Lung microvascular endothelial cell (primary cell): ENCODE data around the gene PBXIP1. TPM values are rescaled to one million over a fixed set of nuclear protein-coding genes. Genes with fewer than 3 reads are reported as not detected.

Source experiments
- DNase-seq, 2 donors: peaks; one replicate each; pipeline versions ENCODE4 v3.0.0 to v3.0.0-alpha.2; 2010; ENCODE audit warnings: low read depth in 2 of 2
- total RNA-seq: library from RNA; depleted of rRNA; stranded (reverse); fragments of >200 nt; gene quantifications from 2 replicates; pipeline ENCODE4 v1.2.1, GENCODE V29; 2014

The PBXIP1 gene
- total RNA-seq, 1 donor from 2014 or later, result 83.9 TPM

DNA sequence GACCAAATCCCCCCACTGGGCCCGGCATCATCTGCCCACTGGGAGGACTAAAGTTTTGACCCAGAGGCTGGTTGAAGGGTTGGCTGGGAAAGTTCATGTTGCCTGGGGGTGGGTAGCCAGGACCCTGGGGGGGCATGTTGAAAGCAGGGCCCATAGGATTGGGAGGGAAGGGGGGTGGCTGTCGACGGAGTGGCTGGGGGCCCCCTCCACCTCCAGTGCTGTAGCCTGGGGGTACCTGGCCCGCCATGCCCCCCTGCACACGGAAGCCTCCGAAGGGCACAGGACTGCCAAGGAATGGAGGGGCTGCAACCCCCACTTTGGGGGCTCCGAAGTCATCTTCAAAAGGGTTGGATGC lies 3.5 kb upstream of the PBXIP1 start:
- no peak for DNase-seq

DNA sequence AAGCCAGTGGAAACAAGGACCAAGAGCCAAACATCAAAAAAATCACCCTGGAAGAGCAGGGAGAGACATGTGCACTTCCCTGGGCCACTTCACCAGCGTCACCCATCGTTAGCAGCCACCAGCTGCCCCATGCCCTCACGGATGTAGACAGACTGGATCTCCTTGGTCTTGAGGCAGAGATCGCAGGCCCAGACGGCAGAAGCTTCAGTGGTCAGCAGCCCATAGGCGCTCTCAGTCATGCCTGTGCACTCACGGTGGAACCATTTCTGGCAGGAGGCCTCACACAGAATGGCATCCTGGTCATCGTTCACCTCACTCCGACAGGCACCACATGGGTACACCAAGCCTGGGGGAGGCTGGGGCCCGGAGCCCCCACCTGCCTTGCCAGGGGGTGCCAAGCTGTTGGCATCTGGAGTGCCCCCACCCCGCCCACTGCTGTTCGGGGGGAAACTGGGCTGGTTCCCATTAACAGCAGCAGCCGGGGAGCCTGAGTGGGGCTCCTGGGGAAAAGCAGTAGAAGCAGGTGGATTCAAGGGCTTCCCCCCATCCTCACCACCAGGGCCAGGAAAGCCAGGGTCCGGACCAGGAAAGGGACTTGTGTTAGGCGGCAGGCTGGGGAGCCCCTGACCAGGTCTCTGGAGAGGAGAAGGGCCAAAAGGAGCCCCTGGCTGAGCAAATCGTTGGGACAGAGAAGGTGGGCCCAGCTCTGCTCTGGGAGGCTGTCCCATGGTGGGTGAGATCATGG lies 3.0 kb upstream of the PBXIP1 start:
- DNase-seq, result no peak

DNA sequence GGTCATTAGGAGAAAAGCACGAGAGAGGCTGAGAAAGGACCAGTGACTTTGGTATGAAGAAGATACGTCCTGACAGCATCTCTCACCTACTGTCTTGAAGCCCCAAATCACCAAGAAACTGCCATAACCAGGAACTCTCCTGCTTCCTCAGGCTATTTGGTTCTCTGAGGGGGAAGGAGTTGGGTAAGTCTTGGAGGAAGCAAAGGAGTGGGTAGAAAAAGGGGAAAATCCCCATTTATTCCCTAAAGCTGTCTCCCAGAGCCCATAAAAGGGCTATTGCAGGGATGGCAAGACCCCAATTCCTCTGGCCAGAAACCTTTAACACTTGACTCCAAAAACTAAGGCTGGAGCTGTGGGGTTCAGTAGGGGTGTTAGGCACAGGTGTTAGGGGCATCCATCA lies 2.1 kb upstream of the PBXIP1 start:
- DNase-seq, result no peak

DNA sequence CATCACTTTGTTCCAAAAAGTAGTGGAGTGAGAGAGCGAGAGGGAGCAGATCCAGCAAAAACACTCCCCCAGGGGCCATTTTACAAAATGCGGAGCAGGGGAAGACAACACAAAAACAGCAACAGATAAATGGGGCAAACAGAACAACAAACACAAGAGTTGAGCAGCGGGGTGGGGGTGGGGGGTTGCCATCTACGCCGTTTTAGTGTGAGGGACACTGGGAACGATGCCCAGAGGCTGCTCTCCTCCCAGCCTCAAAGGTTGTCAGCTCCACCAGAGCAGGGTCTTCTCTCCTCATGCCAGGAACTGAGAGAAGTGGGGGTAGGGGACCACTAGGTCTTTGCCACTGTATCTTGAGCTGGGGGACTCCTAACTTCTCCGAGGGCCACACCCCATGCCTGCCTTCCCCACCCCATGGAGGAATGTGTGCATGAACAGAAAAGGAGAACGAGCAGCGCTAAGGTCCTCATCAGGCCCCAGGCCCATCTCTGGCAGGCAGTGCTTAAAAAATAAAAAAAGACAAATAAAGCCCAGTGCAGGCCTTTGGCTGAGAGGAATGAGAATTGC lies 1.3 kb upstream of the PBXIP1 start:
- no peak for DNase-seq

DNA sequence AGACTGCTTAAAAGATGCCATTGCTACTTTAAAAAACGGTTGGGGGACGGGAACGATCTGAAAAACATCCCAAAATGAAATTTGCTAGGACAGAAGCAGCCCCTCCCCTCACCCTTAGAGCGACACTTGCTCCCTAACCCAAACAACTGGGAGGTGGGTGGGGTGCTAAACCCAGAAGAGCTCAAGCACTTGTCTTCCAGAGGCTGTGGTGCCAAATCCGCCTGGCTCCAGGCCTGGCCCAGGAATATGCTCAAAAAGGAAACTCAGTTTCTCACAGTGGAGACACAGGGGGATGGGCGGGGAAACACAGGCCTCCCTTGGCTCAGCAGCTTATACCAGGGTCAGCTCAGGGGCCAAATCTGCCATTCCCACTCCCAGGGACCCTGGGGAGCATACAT lies 644 bp upstream of the PBXIP1 start:
- DNase-seq, result peak; percentile 14 to 16

DNA sequence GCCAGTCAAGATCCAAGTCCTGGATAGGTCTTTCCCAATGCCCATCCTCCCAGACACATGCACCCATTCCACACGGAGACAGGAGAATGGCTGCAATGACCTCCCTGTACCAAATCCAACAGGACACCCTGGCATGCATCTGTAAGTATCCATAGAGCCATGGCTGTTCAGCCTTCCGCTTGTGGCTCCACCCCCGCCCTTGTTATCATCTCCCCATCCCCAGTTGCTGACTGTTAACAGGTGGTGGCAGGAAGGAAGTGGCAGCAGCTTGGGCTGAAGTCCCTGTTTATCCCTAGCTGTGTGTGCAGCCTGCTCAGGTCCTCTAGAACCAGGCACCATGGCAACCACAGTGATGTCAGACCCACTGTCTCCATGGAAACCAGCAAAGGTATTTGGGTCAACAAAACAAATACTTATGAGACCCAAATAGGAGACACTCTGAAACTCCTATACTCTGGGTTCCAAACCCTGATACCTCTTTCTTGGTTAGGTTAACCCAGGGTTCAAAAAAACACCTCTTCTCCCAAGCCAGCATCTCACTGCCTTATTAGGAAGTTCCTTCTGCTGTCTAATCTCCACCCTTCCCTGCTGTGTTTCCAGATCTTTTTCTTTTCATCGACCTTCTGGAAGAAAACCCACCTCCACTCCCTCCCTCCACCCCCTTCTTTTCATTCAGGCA lies 721 bp downstream of the PBXIP1 start:
- DNase-seq, result peak; percentile 92 to 93

DNA sequence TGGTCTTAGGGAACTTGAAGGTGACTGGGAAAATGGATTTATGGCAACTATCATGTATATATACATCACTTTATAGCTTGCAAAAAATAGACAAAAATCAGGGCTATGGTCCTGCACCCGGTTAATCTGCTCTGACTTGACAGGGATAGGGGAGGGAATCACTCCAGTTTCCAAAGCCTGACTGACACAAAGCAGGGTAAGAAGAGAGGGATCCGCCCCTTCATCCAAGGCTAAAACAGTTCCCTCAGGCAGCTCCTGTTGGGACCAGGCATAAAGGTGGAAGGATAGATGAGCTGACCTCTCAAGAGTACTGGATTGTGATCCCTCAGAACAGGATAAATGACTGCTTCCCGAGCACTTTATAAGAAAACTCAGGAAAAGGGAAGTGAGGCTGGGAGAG lies 1.4 kb downstream of the PBXIP1 start:
- DNase-seq, result no peak

DNA sequence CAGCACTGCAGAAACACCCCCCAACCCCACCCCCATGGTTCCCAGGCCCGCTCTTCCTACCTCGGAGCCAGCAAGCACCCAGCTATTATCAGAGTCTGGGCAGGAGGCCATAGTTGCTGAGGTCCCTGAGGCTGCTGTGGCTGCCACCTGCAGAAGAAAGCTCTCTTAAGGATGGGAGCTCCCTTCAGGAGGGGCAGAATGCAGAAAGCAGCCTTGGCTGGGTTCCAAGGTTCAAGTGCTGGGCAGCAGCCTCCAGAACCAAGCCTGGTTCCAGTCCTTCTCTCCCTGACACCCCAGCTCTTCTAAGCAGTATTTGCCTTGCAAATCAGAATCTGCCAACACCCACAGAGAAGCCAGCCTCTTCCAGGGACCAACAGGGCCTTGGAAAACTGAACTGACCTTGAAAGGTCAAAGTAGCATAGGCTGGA lies 2.3 kb downstream of the PBXIP1 start:
- no peak for DNase-seq

DNA sequence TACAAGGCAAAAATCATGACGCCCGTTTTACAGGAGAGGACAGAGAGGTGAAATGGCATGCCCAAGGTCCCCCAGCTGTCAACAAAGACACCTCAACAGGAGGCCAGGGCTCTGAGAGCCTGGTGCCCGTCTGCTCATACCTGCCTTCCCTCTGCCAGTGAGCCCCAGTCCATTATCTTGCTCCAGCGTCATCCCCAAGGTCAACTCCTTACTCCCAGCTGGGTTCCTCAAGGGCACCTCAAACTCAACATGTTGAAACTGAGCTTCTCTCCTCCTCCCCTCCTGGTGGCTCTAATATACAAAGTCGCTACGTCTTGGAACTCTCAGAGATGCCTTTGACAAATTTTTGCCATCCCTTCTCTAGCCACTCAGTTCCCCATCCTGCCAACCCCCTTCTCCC lies 3.2 kb downstream of the PBXIP1 start:
- DNase-seq, result no peak

DNA sequence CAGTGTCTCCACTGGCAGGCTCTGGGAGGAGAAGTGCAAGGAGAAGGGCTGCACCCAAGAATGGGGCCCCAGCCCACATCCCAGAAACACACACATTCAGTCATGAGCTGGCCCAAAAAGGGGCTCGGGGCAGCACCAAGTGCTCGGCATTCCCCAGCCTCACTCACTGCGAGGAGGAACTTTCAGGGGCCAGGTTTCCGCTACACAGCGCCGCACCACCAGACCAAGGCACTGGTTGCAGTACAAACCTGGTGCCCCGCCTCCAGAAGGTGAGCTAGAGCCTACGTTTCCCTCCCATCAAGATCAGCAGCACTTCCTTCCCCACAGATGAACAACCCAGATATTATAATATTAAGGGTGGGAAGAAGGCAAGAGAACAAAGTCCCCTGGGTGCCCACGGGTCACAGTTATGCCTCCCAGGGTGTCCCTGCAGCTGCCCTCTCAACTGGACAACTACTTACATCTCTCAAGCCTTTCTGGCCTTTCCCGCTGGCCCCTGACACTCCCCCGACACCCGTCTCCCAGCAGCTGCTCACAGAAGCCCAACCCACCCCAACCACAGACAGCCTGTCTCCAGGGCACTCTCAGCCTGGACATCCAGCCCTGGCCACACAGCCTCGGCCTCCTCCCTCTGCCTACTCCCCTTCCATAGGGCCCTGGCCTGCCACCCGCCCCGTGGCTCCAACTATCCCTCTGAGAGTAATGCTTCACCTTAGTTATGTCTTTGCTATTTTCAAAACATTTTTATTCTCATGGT lies 3.8 kb downstream of the PBXIP1 start:
- no peak for DNase-seq

DNA sequence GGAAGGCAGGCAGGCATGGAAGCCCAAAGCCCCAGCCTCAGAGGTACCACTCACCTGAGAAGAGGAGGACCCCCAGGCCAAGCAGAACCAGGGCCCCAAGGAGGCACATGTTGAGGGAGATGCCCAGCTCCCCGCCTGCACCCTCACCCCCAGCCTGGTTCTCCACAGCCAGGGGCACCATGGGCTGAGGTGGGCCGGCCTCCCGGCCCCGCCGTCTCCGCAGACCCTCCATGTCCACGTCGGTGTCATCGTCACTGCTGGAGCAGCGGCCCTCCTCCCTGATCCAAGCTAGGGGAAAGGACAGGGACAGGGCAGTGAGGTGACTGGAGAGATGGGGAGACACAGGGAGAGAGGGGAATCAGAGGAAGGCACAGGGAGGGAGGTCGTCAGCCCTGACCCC lies 7.8 kb downstream of the PBXIP1 start:
- DNase-seq, result no peak

DNA sequence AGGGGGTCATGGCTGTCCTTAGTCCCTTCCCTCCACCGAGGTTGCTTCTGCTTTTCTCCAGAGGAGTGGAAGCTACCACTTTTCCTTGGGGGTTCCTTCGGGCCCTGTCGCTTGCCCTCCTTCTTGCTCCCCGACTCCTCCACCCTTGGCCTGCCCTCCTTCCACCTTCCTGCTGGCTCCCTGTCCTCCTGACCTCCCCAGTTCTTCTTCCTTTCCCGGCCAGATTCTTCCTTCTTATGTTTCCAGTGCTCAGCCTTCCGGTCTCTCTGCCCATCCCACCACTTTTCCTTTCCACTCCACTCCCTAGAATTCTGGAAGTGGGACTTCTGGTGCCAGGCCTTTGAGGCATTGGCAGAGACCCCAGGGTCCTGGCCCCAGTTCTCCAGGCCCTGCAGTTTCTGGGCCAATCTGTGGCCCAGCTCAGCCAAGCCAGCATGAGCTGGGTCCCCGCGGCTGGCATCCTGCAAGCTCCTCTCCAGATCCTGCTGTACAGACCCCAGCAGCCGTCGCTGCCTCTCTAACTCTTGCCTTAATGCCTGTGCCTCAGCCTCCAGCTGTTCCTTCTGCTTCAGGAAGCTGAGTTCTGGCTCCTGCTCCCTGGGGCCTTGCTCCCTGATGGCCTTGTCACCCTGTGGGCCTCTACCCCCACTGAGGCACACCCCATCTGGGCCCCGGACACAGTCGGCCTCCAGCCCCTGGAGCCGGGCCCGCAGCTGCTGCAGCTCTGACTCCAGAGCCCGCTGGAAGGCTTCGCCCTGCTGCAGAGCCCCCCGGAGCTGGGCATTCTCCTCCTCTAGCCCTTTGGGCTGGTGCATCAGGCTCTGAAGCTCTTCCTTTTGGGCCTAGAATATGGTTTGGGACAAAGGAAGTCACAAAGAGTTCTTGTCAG lies 9.7 kb downstream of the PBXIP1 start:
- no peak for DNase-seq

DNA sequence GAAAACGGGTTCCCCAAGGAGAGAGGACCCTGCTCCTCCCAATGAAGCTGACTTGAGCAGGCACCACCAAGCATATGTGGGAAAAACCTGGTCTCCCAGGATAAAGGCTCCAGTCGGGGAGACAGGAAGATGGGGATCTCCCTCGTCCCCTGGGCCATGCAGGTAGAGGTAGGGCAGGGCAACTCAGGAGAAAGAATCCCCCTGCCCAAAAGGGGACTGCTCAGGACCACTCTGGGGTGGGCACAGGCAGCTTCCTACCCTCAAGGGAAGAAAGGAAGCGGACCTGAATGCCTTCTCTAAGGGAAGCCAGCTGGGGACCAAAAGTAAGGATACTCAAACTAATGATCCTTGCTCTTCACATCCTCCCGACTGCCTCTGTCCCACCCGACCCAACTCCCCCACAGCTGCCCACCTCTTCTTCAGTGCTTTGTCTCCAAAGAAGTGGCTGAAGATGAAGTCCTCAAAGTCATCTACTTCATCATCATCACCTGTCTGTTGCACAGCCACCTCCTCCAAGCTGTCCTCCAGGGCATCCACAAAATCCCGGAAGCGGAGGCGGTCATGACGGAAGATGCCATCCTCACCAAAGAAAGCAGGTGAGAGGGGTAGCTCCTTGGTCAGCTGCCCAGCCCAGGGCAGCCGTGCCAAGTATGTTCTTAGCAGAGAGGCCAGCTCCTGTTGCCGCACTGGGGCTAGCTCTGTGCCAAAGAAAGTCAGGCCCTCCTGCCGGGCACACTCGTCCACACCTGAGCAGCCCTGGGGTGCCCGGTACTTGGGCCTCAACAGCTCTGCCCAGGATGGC lies 10.5 kb downstream of the PBXIP1 start:
- no peak for DNase-seq

DNA sequence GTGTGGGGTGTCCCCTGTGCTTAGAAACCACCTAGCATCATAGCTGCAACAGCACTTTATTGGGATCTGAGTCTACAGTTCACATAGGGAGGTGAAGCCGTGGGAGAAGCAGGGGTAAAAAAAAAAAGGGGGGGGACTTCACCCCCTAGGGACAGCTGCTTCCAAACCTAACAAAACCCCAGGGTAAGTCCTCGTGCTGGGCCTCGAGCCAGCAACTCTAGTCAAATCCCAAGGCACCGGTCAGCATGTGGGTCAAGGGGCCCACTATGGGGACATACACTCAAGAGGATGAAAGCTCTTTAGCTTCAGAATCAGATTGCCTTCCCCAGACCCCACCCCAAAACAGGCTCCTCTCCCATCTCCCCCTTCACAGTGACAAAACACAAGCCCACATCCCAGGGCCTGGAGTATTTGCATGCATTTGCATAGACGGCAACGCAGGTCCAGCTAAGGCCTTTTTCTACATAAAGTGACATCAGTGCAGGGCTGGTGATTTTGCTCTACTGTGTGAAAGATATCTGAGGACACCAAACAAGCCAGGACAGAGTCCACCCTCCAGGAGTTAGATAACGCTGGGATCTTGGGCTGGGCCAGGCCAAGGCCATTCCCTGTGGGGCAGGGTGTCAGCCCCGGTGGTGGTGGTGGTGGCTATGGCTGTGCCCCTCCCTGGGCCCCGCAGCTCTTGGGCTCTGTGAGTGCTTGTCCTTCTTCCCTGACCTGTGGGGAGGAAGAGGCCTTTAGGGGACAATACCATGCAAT lies 11.3 kb downstream of the PBXIP1 start:
- DNase-seq, result no peak

DNA sequence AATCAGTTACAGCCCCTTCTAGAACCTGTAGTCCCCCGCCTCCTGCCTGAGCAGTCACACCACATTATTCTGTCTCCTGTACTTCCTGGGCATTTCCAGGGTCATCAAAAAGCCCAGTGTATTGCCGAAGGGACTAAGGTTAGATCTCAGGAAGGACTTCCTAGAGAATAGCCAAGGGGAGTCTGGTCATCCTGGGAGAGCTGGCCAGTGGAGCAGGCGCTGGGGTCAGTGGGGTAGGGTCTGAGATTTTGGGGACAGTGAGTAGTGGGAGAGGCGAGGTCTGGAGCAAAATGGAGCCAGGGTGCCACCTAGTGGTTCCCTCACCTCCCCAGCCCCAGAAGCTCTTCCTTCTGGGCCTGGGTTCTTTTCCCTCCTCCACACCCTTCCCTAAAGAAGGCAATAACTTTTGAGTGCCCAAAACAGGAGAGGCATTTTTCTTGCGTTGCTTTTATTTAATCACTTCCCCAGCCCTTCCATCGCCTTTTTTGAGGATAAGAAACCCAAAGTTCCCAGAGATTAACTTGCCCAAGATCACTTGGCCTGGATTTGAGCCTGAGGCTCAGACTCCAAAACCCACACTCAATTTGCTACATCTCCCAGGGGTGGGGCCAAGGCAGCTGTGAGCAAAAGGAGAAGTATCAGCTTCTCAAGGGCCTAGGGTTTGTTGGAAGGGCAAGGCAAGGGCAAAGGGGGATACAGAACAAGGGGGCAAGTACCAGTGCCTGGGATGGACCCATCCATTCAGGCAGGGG lies 12.1 kb downstream of the PBXIP1 start:
- DNase-seq, result peak; percentile 41 to 61

DNA sequence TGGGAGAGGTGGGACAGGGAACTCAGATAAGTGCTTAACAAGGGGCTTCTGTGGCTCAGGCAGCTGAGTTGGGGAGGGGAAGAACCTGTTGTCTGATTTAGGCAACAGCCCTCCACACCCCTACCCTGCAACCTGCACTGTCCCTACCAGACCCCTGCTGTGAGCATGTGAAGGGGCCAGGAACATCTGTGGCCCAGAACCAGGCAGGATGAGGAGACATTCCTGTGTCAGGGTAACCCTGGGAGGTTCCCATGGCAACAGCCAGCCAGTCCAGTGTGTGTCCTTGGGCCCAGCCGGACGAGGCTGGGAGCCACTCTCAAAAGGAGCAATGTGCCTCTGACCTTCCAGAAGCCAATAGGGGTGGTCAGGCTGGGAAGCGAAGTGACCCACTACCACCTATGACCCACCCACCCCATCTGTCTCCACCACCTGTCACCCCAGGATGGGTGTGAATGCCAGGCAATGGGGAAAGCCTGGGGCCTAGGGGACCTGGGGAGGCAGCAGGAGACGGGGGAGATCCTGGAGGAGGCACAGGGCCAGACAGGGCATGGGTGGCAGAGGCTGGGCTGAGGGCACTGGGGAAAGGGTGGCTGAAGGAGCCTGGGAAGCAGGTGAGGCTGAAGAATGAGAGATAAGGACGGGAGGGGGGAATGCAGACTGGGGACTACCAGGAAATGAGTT lies 14.4 kb downstream of the PBXIP1 start:
- DNase-seq, result peak in 1 of 2 donors; percentile 56

DNA sequence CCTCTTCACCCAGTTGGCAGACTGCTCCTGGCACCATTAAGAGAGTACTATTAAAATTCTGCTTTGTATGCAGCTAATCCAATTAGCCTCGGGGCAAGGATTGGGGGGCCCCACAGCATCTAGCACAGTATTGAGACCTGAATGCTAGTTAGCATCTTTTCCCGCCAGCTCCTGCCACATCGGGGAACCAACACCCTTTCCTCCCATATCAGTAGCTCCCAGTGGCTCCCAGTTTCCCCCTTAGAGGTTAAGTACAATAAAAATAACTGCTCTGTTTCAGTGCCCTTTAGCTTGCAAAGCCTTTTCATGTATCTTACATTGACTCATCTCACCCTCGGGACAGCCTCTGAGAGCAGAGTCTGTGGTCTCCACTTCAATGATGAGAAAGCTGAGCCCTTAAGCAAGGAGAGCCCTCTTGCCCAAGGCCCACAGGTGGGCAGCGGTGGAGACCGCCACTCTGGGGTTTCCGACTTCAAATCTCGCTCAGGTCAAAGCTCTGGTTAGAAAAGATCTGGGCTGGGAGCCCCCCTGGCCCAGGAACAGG lies 15.2 kb downstream of the PBXIP1 start:
- DNase-seq, result no peak

DNA sequence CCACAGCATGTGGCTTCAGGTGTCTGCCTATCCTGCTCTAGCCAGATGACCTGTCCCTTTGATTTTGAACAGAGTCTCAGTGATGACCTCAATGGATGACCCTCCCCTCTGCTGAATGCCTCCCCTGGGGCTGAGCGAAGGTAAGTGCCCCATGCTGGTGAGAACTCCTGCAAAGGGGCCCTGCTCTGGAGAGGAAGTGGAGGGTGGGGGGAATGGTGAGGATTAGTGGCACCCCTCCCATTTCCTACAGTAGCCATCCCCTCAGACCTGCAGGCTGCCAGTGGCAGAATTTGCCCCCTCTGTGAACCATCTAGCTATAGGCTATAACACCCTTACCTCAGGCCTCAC lies 15.7 kb downstream of the PBXIP1 start:
- DNase-seq, result no peak
